Right renal pelvis (tissue), 4 donors: ENCODE measurements around the gene WFIKKN2. TPM values are rescaled to one million over a fixed set of nuclear protein-coding genes. Genes with fewer than 3 reads are reported as not detected.
"Not testable (repeated sequence)": the region's sequence is repeated elsewhere in the genome, so short reads cannot be mapped to it uniquely, and the experiment has no call there.

Experiments used
- DNase-seq, 4 donors: peaks; one replicate each; pipeline ENCODE4 v3.0.0-alpha.2; 2013; ENCODE audit warnings: low read depth in 4 of 4, low spot score in 3 of 4, missing footprints in 1 of 4
- polyA plus RNA-seq, 4 donors: library from polyadenylated mRNA; unstranded; fragments of 120-200 nt; gene quantifications; one replicate each; pipeline ENCODE4 v1.2.1, GENCODE V29; 2013; ENCODE audit not compliant: insufficient read length in 4 of 4

WFIKKN2 gene
- polyA plus RNA-seq, 4 donors = 0.89 to 1.6 (median 1.3) TPM

GRCh38 chr17:50871364-50871763 lies 36.0 kb downstream of the WFIKKN2 start:
- no peak for DNase-seq

GRCh38 chr17:50871898-50872297 lies 36.5 kb downstream of the WFIKKN2 start:
- no peak for DNase-seq

GRCh38 chr17:50872710-50873424 lies 37.5 kb downstream of the WFIKKN2 start:
- no peak for DNase-seq

GRCh38 chr17:50875074-50875473 lies 39.7 kb downstream of the WFIKKN2 start:
- no peak for DNase-seq

GRCh38 chr17:50877042-50877441 lies 41.7 kb downstream of the WFIKKN2 start:
- DNase-seq = not testable (repeated sequence)

- DNase-seq = no peak
Observed at GRCh38 chr17:50877838-50878237, 42.5 kb downstream of the WFIKKN2 start.

- DNase-seq = no peak
Observed at GRCh38 chr17:50879086-50879485, 43.7 kb downstream of the WFIKKN2 start.

- DNase-seq = no peak
Observed at GRCh38 chr17:50881182-50881581, 45.8 kb downstream of the WFIKKN2 start.

- DNase-seq = no peak
Observed at GRCh38 chr17:50882851-50883250, 47.5 kb downstream of the WFIKKN2 start.

GRCh38 chr17:50883850-50884438 lies 48.6 kb downstream of the WFIKKN2 start:
- DNase-seq = no peak

GRCh38 chr17:50884439-50885311 lies 49.3 kb downstream of the WFIKKN2 start:
- DNase-seq = no peak

GRCh38 chr17:50887705-50888245 lies 52.4 kb downstream of the WFIKKN2 start:
- no peak for DNase-seq

- no peak for DNase-seq
Observed at GRCh38 chr17:50889528-50890118, 54.2 kb downstream of the WFIKKN2 start.

- no peak for DNase-seq
Observed at GRCh38 chr17:50890675-50891516, 55.5 kb downstream of the WFIKKN2 start.

GRCh38 chr17:50891577-50891989 lies 56.2 kb downstream of the WFIKKN2 start:
- no peak for DNase-seq

Other genes starting within 250 kb of the WFIKKN2 start
- 10 to 100 TPM in 1 of 4 donors, 1 to 10 TPM in 3; 6.9 to 11.3 (median 9.7) TPM for gene ABCC3, start 200.7 kb upstream of the WFIKKN2 start, polyA plus RNA-seq
- gene ANKRD40, start 127.7 kb upstream of the WFIKKN2 start, polyA plus RNA-seq = 10 to 100 TPM; 41.0 to 51.6 (median 49.3) TPM
- gene LUC7L3, start 116.0 kb upstream of the WFIKKN2 start, polyA plus RNA-seq = 100 to 1,000 TPM; 493 to 644 (median 630) TPM
- under 1 TPM in 3 of 4 donors, not detected in 1; 0.17 to 0.37 (median 0.18) TPM for gene ANKRD40CL, start 68.1 kb upstream of the WFIKKN2 start, polyA plus RNA-seq
- gene TOB1, start 30.8 kb downstream of the WFIKKN2 start, polyA plus RNA-seq = 10 to 100 TPM; 36.9 to 63.5 (median 43.3) TPM